IMR-90 (cell line): ENCODE measurements around the gene EDN3. TPM values are rescaled to one million over a fixed set of nuclear protein-coding genes. Genes with fewer than 3 reads are reported as not detected.

Experiments used
- ATAC-seq: fragments of 200-7000 bp; cut with Tn5 transposase; 2 replicates; pipeline ENCODE4 v1.9.1; 2020; ENCODE audit warnings: low read depth, mild to moderate bottlenecking, moderate library complexity
- BruUV-seq: library from RNA; stranded (reverse); fragments of 400-500 nt; replicated peaks from 2 replicates; lab custom pipeline; 2021; lab: Mats Ljungman, UMichigan
- CTCF ChIA-PET: fragments of 300-600 bp; formaldehyde crosslinking; extraction: SDS; loops from one replicate; lab custom pipeline; 2021; ENCODE audit warnings: antibody characterized with exemption; lab: Yijun Ruan, JAX
- POLR2A ChIA-PET: fragments of 300-600 bp; sonication (Branson Sonifier 250); formaldehyde crosslinking; loops from one replicate; lab custom pipeline; 2022; ENCODE audit warnings: antibody characterized with exemption; ENCODE audit not compliant: unreplicated experiment; lab: Charles Lee
- DNase-seq: peaks from one replicate; pipeline ENCODE4 v3.0.0; 2013
- H2AFZ ChIP-seq: replicated peaks from 2 replicates; pipeline ENCODE3; 2013; ENCODE audit warnings: low read length, mild to moderate bottlenecking; ENCODE audit not compliant: poor library complexity
- H2AK5ac ChIP-seq: 2 replicates; pipeline ENCODE4 v1.6.1; 2013; ENCODE audit warnings: low read depth, low read length, inconsistent platforms
- H2AK9ac ChIP-seq: replicated peaks from 2 replicates; pipeline ENCODE3; 2013; ENCODE audit warnings: mild to moderate bottlenecking, low read depth, low read length, moderate library complexity; ENCODE audit not compliant: poor library complexity
- H2BK120ac ChIP-seq: 2 replicates; pipeline ENCODE4 v1.6.1; 2013; ENCODE audit warnings: low read depth, low read length, inconsistent platforms
- H2BK15ac ChIP-seq: 3 replicates; pipeline ENCODE4 v1.6.1; 2013; ENCODE audit warnings: low read depth, low read length, inconsistent platforms
- H2BK20ac ChIP-seq: 2 replicates; pipeline ENCODE4 v1.6.1; 2013; ENCODE audit warnings: low read depth, mild to moderate bottlenecking, inconsistent platforms, low read length, moderate library complexity
- H2BK5ac ChIP-seq: 2 replicates; pipeline ENCODE4 v1.6.1; 2013; ENCODE audit warnings: mild to moderate bottlenecking, low read depth, low read length, inconsistent platforms; ENCODE audit not compliant: poor library complexity, severe bottlenecking
- H3K14ac ChIP-seq: replicated peaks from 2 replicates; pipeline ENCODE4 v1.6.1; 2013; ENCODE audit warnings: low read depth, low read length, inconsistent platforms
- H3K18ac ChIP-seq: 2 replicates; pipeline ENCODE4 v1.6.1; 2013; ENCODE audit warnings: low read depth, low read length, control low read depth
- H3K23ac ChIP-seq: 2 replicates; pipeline ENCODE4 v1.6.1; 2013; ENCODE audit warnings: low read depth, low read length, inconsistent platforms
- H3K27ac ChIP-seq: 2 replicates; pipeline ENCODE4 v1.5.1; 2013; ENCODE audit warnings: mild to moderate bottlenecking, control low read depth, low read length; ENCODE audit not compliant: insufficient read depth
- H3K27me3 ChIP-seq: 2 replicates; pipeline ENCODE4 v1.6.1; 2013; ENCODE audit warnings: low read length; ENCODE audit not compliant: control insufficient read depth, insufficient read depth
- H3K36me3 ChIP-seq: 2 replicates; pipeline ENCODE4 v1.6.1; 2013; ENCODE audit warnings: low read length, mixed read lengths; ENCODE audit not compliant: control insufficient read depth, insufficient read depth
- H3K4ac ChIP-seq: 2 replicates; pipeline ENCODE4 v1.6.1; 2013; ENCODE audit warnings: low read depth, low read length, inconsistent platforms
- H3K4me1 ChIP-seq: 2 replicates; pipeline ENCODE4 v1.6.1; 2013; ENCODE audit warnings: low read length, mixed read lengths; ENCODE audit not compliant: control insufficient read depth, insufficient read depth
- H3K4me2 ChIP-seq: 2 replicates; pipeline ENCODE4 v1.6.1; 2013; ENCODE audit warnings: low read depth, mild to moderate bottlenecking, control low read depth, low read length, moderate library complexity
- H3K4me3 ChIP-seq: 2 replicates; pipeline ENCODE4 v1.5.1; 2013; ENCODE audit warnings: low read depth, mild to moderate bottlenecking, control low read depth, low read length, moderate library complexity; ENCODE audit not compliant: insufficient read depth
- H3K56ac ChIP-seq: 2 replicates; pipeline ENCODE4 v1.6.1; 2013; ENCODE audit warnings: low read length, inconsistent platforms; ENCODE audit not compliant: insufficient read depth; ENCODE audit errors: extremely low read depth
- H3K79me1 ChIP-seq, 2 experiments: 2 replicates each; pipeline ENCODE4 v1.6.1; 2013; ENCODE audit warnings: low read length in 2 of 2, inconsistent platforms in 1 of 2, low read depth in 1 of 2
- H3K9ac ChIP-seq: 2 replicates; pipeline ENCODE4 v1.6.1; 2013; ENCODE audit warnings: low read depth, low read length, control low read depth
- H3K9me1 ChIP-seq: 2 replicates; pipeline ENCODE4 v1.6.1; 2013; ENCODE audit warnings: low read length, inconsistent platforms; ENCODE audit not compliant: insufficient read depth
- H3K9me3 ChIP-seq: 2 replicates; pipeline ENCODE4 v1.6.1; 2013; ENCODE audit warnings: low read length; ENCODE audit not compliant: control insufficient read depth, insufficient read depth
- H4K20me1 ChIP-seq: 2 replicates; pipeline ENCODE4 v1.6.1; 2013; ENCODE audit warnings: low read length, inconsistent platforms; ENCODE audit not compliant: insufficient read depth
- H4K5ac ChIP-seq: 2 replicates; pipeline ENCODE4 v1.6.1; 2013; ENCODE audit warnings: mild to moderate bottlenecking, low read depth, low read length, control low read depth
- H4K8ac ChIP-seq, 2 experiments: 2 replicates each; pipeline ENCODE4 v1.6.1; 2013; ENCODE audit warnings: low read depth in 2 of 2, low read length in 2 of 2, control low read depth in 1 of 2, inconsistent platforms in 1 of 2
- H4K91ac ChIP-seq: 2 replicates; pipeline ENCODE4 v1.6.1; 2013; ENCODE audit warnings: low read depth, low read length, inconsistent platforms; ENCODE audit not compliant: insufficient read depth
- BHLHE40 ChIP-seq: fragments of 150-350 bp; IDR thresholded peaks from 2 replicates; pipeline ENCODE4 v1.6.1; 2016; ENCODE audit warnings: mild to moderate bottlenecking, low read depth, low read length
- CEBPB ChIP-seq: IDR thresholded peaks from 2 replicates; pipeline ENCODE4 v1.6.1; 2012; ENCODE audit warnings: low read depth, low read length, improper control_type of control experiment
- CHD1 ChIP-seq: IDR thresholded peaks from 2 replicates; pipeline ENCODE4 v1.6.1; 2012; ENCODE audit warnings: low read depth, low read length, improper control_type of control experiment
- FOS ChIP-seq: fragments of 150-350 bp; IDR thresholded peaks from 2 replicates; pipeline ENCODE4 v1.6.1; 2016; ENCODE audit warnings: low read depth, low read length
- MAFK ChIP-seq: IDR thresholded peaks from 2 replicates; pipeline ENCODE4 v1.6.1; 2012; ENCODE audit warnings: low read depth, low read length, improper control_type of control experiment
- MAZ ChIP-seq: IDR thresholded peaks from 2 replicates; pipeline ENCODE4 v1.6.1; 2012; ENCODE audit warnings: low read depth, mild to moderate bottlenecking, low read length, improper control_type of control experiment, moderate library complexity, borderline replicate concordance
- MXI1 ChIP-seq: IDR thresholded peaks from 2 replicates; pipeline ENCODE4 v1.6.1; 2012; ENCODE audit warnings: low read depth, mild to moderate bottlenecking, low read length, moderate library complexity, borderline replicate concordance
- NFE2L2 ChIP-seq: fragments of 150-350 bp; IDR thresholded peaks from 2 replicates; pipeline ENCODE4 v1.6.1; 2016; ENCODE audit warnings: low read depth, mild to moderate bottlenecking, low read length
- POLR2A ChIP-seq: IDR thresholded peaks from 2 replicates; pipeline ENCODE4 v1.6.1; 2012; ENCODE audit warnings: mild to moderate bottlenecking, low read depth, low read length
- RAD21 ChIP-seq: IDR thresholded peaks from 2 replicates; pipeline ENCODE4 v1.6.1; 2012; ENCODE audit warnings: low read length, improper control_type of control experiment
- RCOR1 ChIP-seq: IDR thresholded peaks from 2 replicates; pipeline ENCODE4 v1.6.1; 2012; ENCODE audit warnings: mild to moderate bottlenecking, low read length, improper control_type of control experiment; ENCODE audit not compliant: insufficient replicate concordance
- RFX5 ChIP-seq: IDR thresholded peaks from 2 replicates; pipeline ENCODE4 v1.8.0; 2012; ENCODE audit warnings: low read depth, mild to moderate bottlenecking, low read length, moderate library complexity
- SMC3 ChIP-seq: fragments of 150-350 bp; IDR thresholded peaks from 2 replicates; pipeline ENCODE4 v1.6.1; 2016; ENCODE audit warnings: low read depth, mild to moderate bottlenecking, antibody characterized with exemption, low read length, moderate library complexity
- WGBS, 2 experiments: methylation state at CpG; one replicate each; pipeline versions ENCODE4 v1.1.5 to v1.1.7; 2013; ENCODE audit warnings: missing lambda C conversion rate in 2 of 2; ENCODE audit not compliant: insufficient read length in 1 of 2; ENCODE audit errors: extremely low coverage in 2 of 2; 5-methylcytosine and 5-hydroxymethylcytosine counted together
- dilution Hi-C: fragments of 300-500 bp; cut with HindIII; formaldehyde crosslinking; loops from one replicate; pipeline ENCODE4 v1.14.3; 2018; ENCODE audit warnings: low sequenced_read_pairs; ENCODE audit not compliant: unreplicated experiment
- in situ Hi-C: fragments of 300-500 bp; cut with MboI; formaldehyde crosslinking; loops from 3 replicates; pipeline ENCODE4 v1.14.3; 2019; ENCODE audit warnings: low sequenced_read_pairs, inconsistent platforms, mixed read lengths
- intact Hi-C: fragments of 100-400 bp; cut with micrococcal nuclease; formaldehyde crosslinking; loops from 2 replicates; pipeline ENCODE4 v1.10.0; 2022
- polyA plus RNA-seq, 3 experiments: library from polyadenylated mRNA; depleted of rRNA; stranded (reverse); fragments of >200 nt; gene quantifications; 2 replicates each; pipeline ENCODE4 v1.2.3, GENCODE V29; 2012; ENCODE audit warnings: low replicate concordance in 1 of 3
- total RNA-seq: library from RNA; depleted of rRNA; stranded (reverse); fragments of >200 nt; gene quantifications from 2 replicates; pipeline ENCODE4 v1.2.3, GENCODE V29; 2012
- TF ChIP-seq, protein P1 (sequence below): fragments of 150-350 bp; IDR thresholded peaks from 2 replicates; pipeline ENCODE4 v1.6.1; 2016; ENCODE audit warnings: low read depth, mild to moderate bottlenecking, low read length, moderate library complexity, borderline replicate concordance
- TF ChIP-seq, protein P2 (sequence below): conservative IDR thresholded peaks from 2 replicates; pipeline ENCODE4 v1.5.1; 2012; ENCODE audit warnings: mild to moderate bottlenecking, low read depth, low read length, improper control_type of control experiment
- TF ChIP-seq, protein P3 (sequence below): fragments of 150-350 bp; IDR thresholded peaks from 2 replicates; pipeline ENCODE4 v1.6.1; 2017; ENCODE audit warnings: mild to moderate bottlenecking, antibody characterized with exemption, low read length, low read depth

EDN3 gene
- total and polyA plus RNA-seq, 2 of the 4 experiments (the other 2 are of a cell fraction) = not detected

DNA sequence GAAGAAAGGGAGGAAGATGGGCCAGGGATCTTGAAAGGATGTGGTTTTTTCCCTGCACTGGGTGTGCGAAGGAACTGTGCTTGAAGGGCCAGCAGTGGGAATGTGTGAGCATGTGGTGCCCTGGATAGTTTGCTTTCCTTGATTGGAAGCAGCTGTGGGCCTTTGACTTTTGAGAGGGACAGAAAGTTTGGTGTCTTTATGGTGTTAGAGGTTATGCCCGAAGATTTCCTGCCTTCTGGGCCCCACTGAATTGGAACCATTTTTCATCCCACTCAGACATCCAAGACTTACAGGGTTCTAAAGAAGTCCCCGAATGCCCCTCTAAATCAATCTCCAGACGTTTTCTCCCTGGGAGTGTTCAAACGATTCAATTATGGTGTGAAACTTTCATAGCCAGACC, 23.5 kb upstream of the EDN3 start:
- BruUV-seq = no TSS peak
- DNase-seq (no peak), ATAC-seq (no peak)
- TF ChIP-seq SMC3 (no peak), FOS (no peak), POLR2A (no peak), MAZ (no peak), BHLHE40 (no peak), MXI1 (no peak), CEBPB (no peak), RAD21 (no peak), CHD1 (no peak), NFE2L2 (no peak), RCOR1 (no peak), MAFK (no peak), RFX5 (no peak)
- TF ChIP-seq, protein P1, sequence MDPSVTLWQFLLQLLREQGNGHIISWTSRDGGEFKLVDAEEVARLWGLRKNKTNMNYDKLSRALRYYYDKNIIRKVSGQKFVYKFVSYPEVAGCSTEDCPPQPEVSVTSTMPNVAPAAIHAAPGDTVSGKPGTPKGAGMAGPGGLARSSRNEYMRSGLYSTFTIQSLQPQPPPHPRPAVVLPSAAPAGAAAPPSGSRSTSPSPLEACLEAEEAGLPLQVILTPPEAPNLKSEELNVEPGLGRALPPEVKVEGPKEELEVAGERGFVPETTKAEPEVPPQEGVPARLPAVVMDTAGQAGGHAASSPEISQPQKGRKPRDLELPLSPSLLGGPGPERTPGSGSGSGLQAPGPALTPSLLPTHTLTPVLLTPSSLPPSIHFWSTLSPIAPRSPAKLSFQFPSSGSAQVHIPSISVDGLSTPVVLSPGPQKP = no peak
- TF ChIP-seq, protein P2, sequence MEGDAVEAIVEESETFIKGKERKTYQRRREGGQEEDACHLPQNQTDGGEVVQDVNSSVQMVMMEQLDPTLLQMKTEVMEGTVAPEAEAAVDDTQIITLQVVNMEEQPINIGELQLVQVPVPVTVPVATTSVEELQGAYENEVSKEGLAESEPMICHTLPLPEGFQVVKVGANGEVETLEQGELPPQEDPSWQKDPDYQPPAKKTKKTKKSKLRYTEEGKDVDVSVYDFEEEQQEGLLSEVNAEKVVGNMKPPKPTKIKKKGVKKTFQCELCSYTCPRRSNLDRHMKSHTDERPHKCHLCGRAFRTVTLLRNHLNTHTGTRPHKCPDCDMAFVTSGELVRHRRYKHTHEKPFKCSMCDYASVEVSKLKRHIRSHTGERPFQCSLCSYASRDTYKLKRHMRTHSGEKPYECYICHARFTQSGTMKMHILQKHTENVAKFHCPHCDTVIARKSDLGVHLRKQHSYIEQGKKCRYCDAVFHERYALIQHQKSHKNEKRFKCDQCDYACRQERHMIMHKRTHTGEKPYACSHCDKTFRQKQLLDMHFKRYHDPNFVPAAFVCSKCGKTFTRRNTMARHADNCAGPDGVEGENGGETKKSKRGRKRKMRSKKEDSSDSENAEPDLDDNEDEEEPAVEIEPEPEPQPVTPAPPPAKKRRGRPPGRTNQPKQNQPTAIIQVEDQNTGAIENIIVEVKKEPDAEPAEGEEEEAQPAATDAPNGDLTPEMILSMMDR = no peak
- TF ChIP-seq, protein P3, sequence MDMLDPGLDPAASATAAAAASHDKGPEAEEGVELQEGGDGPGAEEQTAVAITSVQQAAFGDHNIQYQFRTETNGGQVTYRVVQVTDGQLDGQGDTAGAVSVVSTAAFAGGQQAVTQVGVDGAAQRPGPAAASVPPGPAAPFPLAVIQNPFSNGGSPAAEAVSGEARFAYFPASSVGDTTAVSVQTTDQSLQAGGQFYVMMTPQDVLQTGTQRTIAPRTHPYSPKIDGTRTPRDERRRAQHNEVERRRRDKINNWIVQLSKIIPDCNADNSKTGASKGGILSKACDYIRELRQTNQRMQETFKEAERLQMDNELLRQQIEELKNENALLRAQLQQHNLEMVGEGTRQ = no peak
- ChIA-PET CTCF (no interaction called here), POLR2A (no interaction called here)
- no peak overlapping the region for H2BK15ac ChIP-seq
- H3K9me3 ChIP-seq = no peaks in the 10 kb centered on the region; the same call in 1 of the 2 replicates
- H3K9me1 ChIP-seq = no peaks in the 10 kb centered on the region
- no peak overlapping the region for H3K14ac ChIP-seq
- H2BK20ac ChIP-seq = no peak overlapping the region
- dilution Hi-C loops (no loop called here), in situ Hi-C loops (no loop called here), intact Hi-C loops (no loop called here)
- no peak overlapping the region for H3K27ac ChIP-seq
- H4K8ac ChIP-seq = no peak overlapping the region
- WGBS, 2 experiments = no CpG with 5 or more reads among the region's 5 CpGs
- H3K4me1 ChIP-seq = no peaks in the 10 kb centered on the region
- no peak overlapping the region for H2AK5ac ChIP-seq
- no peak overlapping the region for H3K9ac ChIP-seq
- H2BK120ac ChIP-seq = no peak overlapping the region
- no peak overlapping the region for H3K23ac ChIP-seq
- no peak overlapping the region for H3K4me2 ChIP-seq
- H4K5ac ChIP-seq = no peak overlapping the region
- H3K4ac ChIP-seq = no peak overlapping the region
- H3K36me3 ChIP-seq = no peaks in the 10 kb centered on the region
- H2AK9ac ChIP-seq = no peak overlapping the region
- H4K20me1 ChIP-seq = no peaks in the 10 kb centered on the region
- H3K27me3 ChIP-seq = no peaks in the 10 kb centered on the region
- no peak overlapping the region for H4K91ac ChIP-seq
- H3K4me3 ChIP-seq = no peak overlapping the region
- no peak overlapping the region for H3K56ac ChIP-seq
- H2BK5ac ChIP-seq = no peak overlapping the region
- no peak overlapping the region for H3K18ac ChIP-seq
- no peak overlapping the region for H2AFZ ChIP-seq
- H3K79me1 ChIP-seq = no peaks in the 10 kb centered on the region
